Glutamatergic neuron (in vitro differentiated cells): ENCODE results near the gene KRT7. TPM values are rescaled to one million over a fixed set of nuclear protein-coding genes. Genes with fewer than 3 reads are reported as not detected.

Experiments used
- DNase-seq: peaks from one replicate; pipeline ENCODE4 v3.0.0; 2022
- H3K27ac Mint-ChIP-seq: one replicate; pipeline ENCODE4 v1.8.0; 2020; ENCODE audit warnings: mild to moderate bottlenecking, mixed read lengths, inconsistent platforms; ENCODE audit not compliant: unreplicated experiment
- H3K27me3 Mint-ChIP-seq: one replicate; pipeline ENCODE4 v1.8.0; 2020; ENCODE audit warnings: mild to moderate bottlenecking, moderate library complexity, mixed read lengths, inconsistent platforms; ENCODE audit not compliant: unreplicated experiment
- H3K36me3 Mint-ChIP-seq: one replicate; pipeline ENCODE4 v1.8.0; 2020; ENCODE audit warnings: mild to moderate bottlenecking, mixed read lengths, inconsistent platforms; ENCODE audit not compliant: unreplicated experiment
- H3K4me1 Mint-ChIP-seq: one replicate; pipeline ENCODE4 v1.8.0; 2020; ENCODE audit warnings: mild to moderate bottlenecking, low read depth, mixed read lengths, inconsistent platforms; ENCODE audit not compliant: unreplicated experiment
- H3K4me3 Mint-ChIP-seq: one replicate; pipeline ENCODE4 v1.8.0; 2020; ENCODE audit warnings: mild to moderate bottlenecking, mixed read lengths, inconsistent platforms; ENCODE audit not compliant: unreplicated experiment
- H3K9me3 Mint-ChIP-seq: one replicate; pipeline ENCODE4 v1.8.0; 2020; ENCODE audit warnings: mild to moderate bottlenecking, moderate library complexity, mixed read lengths, inconsistent platforms; ENCODE audit not compliant: unreplicated experiment
- CTCF ChIP-seq: fragments of 200-600 bp; sonication (generic); IDR thresholded peaks from one replicate; pipeline ENCODE4 v1.5.0; 2021; ENCODE audit not compliant: partially characterized antibody, unreplicated experiment
- total RNA-seq: library from RNA; stranded (reverse); fragmentation: NEBNext Ultra II Directional; extraction: Animal tissue kit (Norgen Biotek cat#: 25700); gene quantifications from one replicate; pipeline ENCODE4 v1.2.1, GENCODE V29; 2021; ENCODE audit not compliant: unreplicated experiment

Gene KRT7
- total RNA-seq, 1 donor from 2014 or later = not detected

DNA sequence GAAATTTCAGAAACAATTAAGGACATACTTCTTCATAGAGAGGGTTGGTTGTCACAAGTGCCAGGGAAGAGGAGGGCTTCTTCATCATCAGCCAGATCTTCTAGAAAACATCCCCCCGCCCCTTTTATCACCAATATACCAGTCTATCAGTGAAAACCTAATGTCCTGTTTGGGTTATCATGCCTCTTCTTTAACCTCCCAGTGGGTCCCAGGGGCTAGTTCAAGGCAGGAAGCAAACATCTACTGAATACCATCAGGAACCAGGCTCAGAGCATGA is 28.1 kb downstream of the KRT7 start:
- no peak for TF ChIP-seq CTCF
- Mint-ChIP-seq H3K4me3 (no peak overlapping the region), H3K27ac (no peak overlapping the region), H3K36me3 (no peaks in the 10 kb centered on the region), H3K9me3 (peaks cover 15% of the 10 kb centered on the region), H3K4me1 (peaks cover 7% of the 10 kb centered on the region), H3K27me3 (peaks cover 5% of the 10 kb centered on the region)
- no peak for DNase-seq

- Mint-ChIP-seq H3K9me3 (peaks cover 11% of the 10 kb centered on the region), H3K4me3 (no peak overlapping the region), H3K27ac (no peak overlapping the region), H3K4me1 (no peaks in the 10 kb centered on the region), H3K27me3 (peaks cover 5% of the 10 kb centered on the region), H3K36me3 (peaks cover 4% of the 10 kb centered on the region)
- TF ChIP-seq CTCF = no peak
- no peak for DNase-seq
Observed at GRCh38 chr12:52262286-52262685, 29.2 kb downstream of the KRT7 start.

DNA sequence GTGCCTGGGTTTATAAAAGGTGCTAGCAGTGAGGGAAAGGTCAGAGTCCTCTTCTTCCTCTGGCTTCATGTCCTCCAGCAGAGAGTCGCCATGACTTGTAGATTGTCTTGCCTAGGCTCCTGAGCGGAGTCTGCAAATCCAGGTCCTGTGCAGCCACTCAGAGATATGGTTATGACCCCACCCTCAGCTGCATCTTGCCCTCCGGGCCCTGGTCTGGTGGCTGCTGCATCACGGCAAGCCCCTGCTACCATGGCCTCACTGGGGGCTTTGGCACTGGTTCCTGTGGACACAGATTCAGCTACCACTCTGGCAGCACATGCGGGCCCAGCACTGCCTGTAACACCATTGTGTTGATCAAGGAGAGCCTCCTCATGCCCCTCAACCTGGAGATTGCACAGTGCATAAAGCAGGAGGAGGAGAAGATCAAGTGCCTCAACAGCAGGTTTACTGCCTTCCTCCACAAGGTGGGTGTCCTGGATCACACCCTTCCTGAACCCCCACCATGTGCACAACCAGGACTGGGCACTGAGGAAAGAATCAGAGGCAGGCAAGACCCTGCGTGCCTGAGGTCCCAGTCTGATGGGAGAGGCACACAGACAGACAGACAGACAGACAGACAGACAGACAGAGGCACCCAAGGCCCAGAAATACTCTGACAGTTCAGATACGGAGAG is 30.9 kb downstream of the KRT7 start:
- peaks cover 7% of the 10 kb centered on the region for H3K27me3 Mint-ChIP-seq

GRCh38 chr12:52264435-52264825 is 31.4 kb downstream of the KRT7 start:
- H3K36me3 Mint-ChIP-seq = peaks cover 4% of the 10 kb centered on the region
- no peak for DNase-seq
- peaks cover 4% of the 10 kb centered on the region for H3K27me3 Mint-ChIP-seq
- H3K9me3 Mint-ChIP-seq = peaks cover 7% of the 10 kb centered on the region
- H3K4me3 Mint-ChIP-seq = no peak overlapping the region
- H3K4me1 Mint-ChIP-seq = no peaks in the 10 kb centered on the region
- no peak for TF ChIP-seq CTCF
- H3K27ac Mint-ChIP-seq = no peak overlapping the region

More for the DNA sequence above, 30.9 kb downstream of the KRT7 start:
- H3K36me3 Mint-ChIP-seq = peaks cover 4% of the 10 kb centered on the region
- no peak for DNase-seq
- peaks cover 11% of the 10 kb centered on the region for H3K9me3 Mint-ChIP-seq
- no peak for TF ChIP-seq CTCF
- H3K4me1 Mint-ChIP-seq = no peaks in the 10 kb centered on the region
- no peak overlapping the region for H3K27ac Mint-ChIP-seq
- no peak overlapping the region for H3K4me3 Mint-ChIP-seq

DNA sequence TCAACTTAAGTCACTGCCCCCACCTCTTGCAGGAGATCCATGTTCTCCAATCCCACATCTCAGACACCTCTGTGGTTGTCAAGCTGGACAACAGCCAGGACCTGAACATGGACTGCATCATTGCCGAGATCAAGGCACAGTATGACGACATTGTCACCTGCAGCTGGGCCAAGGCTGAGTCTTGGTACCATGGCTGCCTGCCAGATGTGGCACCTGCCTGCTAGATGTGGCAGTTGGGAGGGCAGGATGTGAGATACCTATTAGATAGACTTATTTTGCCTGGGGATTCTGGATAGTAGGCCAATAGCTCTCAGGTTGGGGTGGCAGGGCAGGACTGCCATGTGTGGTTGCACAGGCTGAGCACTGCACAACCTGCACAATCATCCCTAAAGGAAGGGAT is 33.5 kb downstream of the KRT7 start:
- Mint-ChIP-seq H3K4me1 (no peaks in the 10 kb centered on the region), H3K27me3 (peaks cover 6% of the 10 kb centered on the region), H3K4me3 (no peak overlapping the region), H3K36me3 (peaks cover 4% of the 10 kb centered on the region), H3K9me3 (peaks cover 5% of the 10 kb centered on the region), H3K27ac (no peak overlapping the region)
- no peak for TF ChIP-seq CTCF
- DNase-seq = no peak
